ENCODE results near the gene CDK6.

The CDK6 gene

DNA sequence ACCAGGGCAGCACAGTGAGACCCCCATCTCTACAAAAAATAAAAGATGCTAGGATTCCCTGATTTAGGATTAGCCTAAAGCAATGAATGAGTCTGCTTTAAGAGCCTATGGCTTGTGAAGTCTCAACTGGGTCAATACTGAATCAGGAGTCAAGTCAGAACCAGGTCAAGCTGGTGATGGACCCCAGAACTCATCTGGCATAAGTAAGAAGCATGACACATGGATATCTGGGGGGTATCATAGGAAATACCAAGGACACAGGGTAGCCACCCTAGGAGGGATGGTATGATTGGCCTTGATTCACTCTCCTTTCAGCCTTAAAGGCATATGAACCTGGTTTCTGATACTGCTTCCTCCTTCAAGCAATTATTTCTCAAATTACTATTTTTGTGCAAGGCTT lies 167.8 kb downstream of the CDK6 start:
- DNase-seq, result no peak

DNA sequence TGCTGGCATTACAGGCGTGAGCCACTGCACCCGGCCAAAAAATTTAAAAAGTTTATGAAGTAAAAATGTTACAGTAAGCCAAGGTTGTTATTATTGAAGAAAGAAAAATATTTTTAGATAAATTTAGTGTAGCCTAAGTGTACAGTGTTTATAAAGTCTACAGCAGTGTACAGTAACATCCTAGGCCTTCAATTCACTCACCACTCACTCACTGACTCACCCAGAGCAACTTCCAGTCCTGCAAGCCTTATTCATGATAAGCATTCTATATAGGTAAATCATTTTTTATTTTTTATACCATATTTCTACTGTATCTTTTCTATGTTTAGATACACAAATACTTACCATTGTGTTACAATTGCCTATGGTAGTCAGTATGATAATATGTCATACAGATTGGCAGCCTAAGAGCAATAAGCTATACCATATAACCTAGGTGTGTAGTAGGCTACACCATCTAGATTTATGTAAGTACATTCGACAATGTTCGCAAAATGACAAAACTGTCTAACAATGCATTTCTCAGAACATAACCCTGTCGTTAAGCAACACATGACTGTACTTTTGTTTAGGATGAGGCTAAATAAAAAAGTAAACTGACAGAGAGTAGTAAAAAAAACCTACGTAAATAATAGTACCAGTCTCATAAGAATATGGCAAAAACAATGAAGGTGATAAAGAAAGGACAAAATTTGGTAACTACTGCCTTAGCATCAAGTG lies 168.4 kb downstream of the CDK6 start:
- DNase-seq, result no peak

DNA sequence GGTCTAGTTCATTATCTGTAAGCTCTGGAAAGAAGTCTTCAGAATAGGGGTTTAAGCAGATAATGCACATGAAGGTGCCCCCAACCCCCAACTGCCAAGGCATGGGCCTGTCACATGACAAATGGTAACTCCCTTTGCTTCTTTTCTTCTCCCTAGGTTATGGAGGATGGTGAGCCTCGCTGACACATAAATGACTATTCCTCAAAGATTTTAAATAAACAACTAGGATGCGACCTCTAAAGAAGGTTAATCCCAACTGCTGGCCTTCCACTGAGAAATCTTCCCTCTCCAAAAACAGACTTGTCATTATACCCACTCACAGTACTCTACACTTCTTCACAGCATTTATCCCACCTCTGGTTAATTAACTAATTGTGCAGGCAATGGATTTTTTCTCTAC lies 170.4 kb downstream of the CDK6 start:
- DNase-seq, result no peak

DNA sequence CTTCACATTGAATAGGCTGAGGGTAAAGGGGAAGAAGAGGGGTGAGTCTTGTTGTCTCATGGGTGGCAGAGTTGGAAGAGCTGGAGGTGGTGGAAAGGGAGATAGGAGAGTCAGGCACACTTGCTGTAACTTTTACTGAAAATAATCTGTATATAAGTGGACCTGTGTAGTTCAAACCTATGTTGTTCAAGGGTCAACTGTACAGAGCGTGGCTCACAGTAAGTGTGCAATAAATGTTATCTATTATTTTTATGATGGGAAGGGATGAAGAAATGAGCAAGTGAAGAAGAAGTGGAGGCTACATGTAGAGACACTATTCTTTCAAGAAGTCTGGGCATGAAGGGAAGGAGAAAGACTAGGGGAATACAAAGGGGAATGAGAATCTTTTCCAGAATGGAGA lies 174.7 kb downstream of the CDK6 start:
- no peak for DNase-seq

DNA sequence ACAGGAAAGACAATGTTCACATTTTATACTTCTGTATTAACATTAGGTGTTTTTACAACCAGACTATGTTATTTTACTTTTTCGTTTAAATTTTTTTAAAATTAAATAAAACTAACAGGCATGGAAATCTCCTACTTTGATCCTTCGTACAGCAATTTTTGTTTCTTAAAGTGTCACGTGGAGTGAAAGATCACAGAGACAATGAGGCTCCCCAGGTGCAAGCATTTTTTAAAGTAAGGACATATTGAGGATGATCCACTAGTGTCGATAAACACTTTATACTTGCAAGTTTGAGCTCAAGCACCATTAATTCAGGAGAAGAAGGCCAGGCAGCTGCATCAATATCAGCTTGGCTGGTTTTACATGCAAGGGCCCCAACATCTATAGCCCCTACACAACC lies 177.7 kb downstream of the CDK6 start:
- no peak for DNase-seq

DNA sequence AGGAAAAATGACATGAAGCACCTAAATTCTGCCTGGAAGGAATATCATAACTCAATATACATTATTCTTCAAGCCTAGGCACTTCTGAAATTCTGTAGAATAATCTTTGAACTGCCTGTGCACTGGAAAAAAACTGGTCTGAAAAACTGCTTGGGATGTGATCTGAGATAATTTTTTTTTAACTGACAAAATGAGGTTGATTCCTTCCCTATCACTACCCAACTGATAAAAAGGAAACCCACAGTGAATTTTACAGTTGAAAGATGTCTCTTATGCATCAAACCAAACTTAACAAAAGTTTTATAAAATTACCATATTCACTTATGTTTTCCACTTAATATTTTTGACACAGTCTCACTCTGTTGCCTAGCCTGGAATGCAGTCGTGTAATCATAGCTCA lies 179.0 kb downstream of the CDK6 start:
- no peak for DNase-seq

DNA sequence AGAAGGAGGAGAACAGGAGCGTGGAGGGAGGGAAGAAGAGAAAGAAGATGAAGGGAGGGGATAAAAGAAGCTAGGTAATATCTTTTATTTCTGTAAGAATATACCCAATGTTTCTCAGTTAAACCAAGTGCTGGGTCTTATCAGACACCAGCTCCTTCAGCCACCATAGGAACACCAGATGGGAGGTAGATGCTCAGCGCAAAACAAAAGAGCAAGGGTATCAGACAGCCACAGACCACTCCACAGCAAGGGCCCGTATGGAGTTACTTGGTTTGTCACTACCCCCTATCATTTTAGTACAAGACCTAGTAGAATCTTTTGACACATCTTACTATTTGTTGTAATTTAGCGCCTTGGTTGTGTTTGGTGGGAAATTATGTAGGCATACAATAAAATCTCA lies 180.3 kb downstream of the CDK6 start:
- DNase-seq, result no peak

DNA sequence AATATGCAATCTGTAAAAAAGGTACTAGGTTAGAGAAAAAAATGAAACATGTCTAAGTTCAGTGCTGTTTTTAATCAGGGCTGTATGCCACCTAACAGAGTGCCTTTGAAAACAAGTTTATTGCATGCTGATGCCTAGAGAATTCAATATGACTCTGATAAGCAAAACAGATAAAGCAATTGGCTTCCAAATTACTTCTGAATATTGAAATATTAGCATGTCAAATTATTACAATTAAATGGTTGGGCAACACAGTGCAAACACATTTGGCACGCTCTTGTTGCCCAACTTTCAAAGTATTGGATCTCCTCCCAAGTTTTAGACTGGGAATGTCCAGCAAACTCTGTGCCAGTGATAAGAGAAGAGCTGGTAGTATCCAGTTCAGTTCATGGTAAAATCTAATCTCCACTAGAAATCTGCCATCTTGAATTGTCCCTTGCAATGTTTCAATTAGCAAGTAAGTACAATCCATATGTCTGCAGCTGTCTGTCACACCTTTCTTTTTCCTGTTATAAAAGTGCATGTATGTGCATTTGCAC lies 181.0 kb downstream of the CDK6 start:
- no peak for DNase-seq

DNA sequence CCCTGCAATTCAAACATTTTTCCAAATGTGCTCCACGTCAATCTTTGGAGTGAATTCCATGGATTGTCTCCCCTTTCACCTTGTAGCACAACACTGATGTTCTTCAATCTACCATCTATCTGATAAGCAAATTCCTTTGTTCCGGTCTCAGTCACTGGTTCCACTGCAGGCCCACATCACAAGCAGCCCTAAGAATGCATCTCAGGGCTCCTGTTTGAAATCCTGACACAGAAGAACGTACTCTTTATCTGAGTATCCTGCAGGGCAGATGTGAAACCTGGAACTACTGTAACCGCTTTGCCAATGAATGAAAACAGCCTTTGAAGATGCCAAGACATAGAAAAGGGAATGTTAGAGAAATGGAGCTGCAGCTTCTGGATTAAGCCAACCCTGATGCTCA lies 183.2 kb downstream of the CDK6 start:
- DNase-seq, result no peak

DNA sequence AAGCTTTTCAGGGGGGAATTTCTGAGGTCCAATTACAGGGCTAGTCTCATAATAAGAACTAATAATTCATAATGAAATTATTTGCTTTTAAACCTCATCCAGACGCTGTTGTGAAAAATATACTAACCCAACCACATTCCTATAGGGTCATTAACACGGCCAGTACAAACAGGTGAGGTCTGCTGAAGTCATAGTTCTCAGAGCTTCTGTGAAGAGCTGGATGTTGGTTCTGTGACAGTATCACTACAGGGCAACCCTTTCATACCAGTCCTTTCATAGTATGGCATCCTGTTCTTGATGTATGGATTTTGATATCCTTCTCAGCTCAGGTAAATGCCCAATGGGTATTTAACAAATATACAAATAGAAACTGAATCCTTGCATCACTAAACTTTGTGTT lies 183.8 kb downstream of the CDK6 start:
- no peak for DNase-seq

DNA sequence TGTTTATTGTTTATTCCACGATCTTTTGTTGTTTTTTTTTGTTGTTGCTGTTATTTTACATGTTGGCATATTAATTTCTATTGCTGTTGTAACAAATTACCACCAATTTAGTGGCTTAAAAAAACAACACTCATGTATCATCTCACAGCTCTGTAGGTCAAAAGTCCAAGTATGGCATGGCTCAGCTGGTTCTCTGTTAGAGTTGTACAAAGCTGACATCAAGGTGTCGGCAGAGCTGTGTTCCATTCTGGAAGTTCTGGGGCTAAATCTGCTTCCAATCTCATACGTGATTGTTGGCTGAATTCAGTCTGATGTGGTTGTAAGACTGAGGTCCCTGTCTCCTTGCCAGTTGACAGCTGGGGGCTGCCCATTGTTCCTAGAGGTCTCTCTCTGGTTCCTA lies 186.0 kb downstream of the CDK6 start:
- DNase-seq, result no peak

DNA sequence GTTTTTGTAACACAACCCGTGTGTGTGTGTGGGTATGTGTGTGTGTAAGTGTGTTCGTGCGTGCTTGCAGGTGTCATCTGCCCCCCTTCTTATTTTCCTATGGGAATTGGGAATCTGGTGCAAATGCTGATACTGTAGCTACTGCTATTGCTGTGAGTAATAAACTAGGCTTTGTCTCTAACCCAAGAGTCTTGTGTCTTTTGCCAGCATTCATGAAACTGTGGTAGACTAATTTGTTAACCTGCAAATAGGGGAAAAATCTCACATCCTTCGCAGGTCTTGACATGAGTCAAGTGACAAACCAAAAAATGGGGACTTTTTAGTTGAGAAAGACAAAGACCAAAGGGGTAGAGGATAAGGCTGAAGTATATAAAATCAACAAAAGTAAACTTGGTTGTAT lies 188.3 kb downstream of the CDK6 start:
- no peak for DNase-seq

DNA sequence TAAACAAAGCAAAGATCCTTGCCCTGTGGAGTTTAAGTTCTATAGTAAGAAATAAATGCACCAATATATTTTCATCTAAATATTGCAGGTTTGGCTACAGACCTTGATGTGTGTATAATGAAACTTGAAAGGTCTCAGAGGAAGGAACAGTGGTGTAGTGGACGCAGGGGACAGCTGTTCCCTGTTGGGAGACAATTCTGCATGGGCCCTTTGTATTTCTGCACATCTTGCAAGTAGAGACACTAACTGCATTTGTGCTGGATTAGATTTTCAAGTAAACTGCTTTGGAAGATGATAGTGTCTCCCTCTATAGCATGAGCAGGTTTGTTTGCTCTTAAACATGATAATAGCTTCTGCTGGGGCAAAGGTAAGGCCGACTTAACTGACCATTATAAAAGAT lies 188.7 kb downstream of the CDK6 start:
- no peak for DNase-seq

DNA sequence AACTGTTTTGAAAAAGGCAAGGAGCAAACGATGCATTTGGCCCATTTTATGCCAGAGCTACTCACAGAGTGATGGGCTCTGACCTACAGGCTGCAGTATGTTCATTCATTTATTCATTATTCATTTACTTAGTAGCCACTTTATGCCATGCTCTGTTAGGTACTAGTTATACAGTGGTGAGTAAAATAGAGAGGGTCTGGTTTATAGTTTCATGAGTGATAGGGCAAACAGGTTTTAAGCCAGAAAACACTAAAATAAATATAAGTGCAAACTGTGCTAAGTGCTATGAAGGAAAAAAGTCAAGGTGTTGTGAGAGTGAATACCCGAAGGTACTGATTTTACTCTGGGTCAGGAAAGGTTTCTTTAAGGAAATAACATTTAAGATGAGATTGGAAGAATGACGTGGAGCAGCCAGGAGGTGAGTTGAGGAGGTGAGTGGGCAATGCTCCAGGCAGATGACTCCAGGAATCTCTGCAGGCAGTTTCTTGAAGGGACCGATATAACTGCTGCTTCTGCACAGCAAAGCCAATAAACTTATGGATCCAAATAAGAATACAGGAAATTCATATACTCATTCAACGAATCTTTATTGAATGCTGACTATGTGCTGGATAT lies 189.3 kb downstream of the CDK6 start:
- DNase-seq, result no peak

DNA sequence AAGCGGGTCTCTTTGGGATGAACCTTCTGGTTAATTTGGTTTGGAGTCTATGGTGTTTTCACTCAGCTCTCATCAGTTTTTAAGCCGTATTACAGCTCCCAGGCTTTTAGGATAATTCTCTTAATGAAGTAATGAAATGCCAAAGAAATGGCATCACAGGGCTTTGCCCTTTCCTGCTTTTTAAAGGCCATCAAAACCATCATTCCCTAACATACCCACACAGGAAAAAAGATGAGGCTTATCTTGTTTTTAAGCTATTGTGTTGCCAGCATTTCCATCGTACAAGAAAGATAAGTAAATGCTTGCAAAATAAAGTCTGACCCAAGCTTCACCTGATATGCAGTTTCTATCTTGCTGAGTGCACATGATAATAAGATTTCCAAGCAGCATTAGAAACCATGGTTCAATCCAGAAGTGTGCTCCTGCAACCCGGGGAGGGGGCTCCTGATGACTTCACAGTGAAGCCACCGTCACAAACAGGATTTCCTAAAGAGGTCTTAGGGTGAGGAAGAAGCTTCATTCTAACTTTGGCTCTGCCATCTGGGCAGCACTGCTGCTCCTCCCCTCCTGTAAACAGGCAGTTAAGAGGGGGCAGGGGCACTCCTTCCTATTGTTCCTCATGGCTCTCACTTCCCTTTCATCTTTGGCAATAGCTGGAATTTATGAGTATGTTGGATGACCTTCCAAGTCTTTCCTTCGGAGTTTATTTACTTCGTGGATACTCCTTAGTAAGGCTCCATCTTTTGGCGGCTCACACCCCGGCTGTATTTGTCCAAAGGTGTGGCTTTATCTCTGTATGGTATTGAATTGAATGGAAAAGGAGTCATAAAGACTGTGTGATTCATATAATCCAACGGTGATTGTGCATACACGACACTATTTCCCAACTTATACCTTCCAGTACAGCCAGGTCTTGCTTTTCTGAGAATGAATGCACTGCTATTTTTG lies 191.0 kb downstream of the CDK6 start:
- no peak for DNase-seq

DNA sequence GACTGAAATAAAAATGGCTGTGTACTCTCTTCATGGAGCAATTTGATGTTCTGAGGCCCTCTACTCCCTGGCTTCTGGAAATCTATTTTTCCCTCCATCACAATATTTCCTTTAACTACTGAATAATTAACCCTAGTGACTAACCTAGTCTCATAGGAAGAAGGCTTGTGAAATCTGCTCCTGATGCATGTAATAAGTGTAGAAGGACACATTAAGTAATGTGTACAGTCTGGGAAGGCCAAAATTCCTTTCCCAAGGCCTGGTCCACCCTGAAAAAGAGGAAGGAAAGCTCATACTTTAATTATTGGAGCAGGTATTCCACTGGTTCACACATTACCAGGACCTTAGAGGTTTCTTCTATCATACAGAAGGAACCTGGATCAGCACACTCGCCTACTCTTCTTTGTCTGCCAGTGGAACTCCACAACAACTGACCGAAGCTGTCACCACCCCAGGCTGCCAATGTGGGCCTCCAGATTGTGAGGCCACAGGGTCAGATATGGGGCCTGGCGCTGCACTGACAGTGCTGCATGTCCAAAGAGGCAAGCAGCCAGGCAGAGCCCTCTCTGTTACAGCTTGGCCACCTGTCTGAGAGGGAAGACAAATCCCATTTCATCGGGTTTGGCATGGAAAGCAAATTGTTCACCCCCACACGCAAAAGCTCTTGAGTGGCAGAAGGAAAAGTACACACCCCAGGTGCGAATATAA lies 191.8 kb downstream of the CDK6 start:
- DNase-seq, result no peak

DNA sequence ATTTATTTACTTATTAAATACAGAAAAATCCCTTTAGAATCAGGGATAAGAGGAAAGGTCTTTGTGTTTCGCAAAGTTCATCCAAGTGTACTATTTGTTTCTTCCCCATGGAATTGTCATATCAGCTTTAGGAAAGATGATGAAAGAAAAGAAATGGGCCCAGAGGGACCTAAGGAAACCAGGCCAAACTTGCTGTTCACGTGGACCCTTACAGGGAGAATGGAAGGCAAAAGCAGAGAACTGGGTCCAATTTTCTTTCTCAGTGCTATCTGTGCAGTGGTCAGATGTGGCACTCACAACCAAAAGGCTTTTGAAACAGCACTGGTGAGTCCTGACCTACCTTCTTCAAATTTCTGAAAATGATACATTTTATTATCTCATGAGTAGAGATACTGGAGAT lies 192.6 kb downstream of the CDK6 start:
- DNase-seq, result no peak

DNA sequence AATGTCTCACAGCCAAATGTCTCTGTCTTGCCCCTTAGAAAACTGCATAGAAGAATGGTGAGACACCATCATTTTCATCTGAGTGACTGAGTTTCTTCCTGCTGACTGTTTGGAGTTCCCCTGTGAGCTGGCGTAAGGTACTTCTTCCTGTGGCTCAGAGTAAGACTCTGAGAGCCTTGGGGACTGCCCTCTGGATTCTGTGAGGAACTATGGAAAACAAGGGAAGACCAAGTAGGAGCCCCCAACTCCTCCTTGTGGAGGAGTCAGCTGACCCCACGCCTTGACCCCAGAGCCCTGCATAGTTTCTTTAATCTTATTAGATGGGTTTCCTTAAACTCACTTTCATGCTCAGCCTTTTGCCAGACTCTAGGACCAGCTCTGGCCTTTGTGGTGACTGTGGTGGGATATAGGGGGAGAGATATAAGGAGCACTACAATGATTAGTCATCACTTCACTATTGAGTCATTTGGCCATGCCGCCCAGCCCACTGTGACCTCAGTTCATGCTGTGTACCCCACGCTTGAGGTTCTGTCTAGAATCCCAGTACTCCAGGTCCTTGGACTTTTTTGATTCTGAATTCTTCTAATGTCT lies 194.4 kb downstream of the CDK6 start:
- peak; percentile 19 for DNase-seq

DNA sequence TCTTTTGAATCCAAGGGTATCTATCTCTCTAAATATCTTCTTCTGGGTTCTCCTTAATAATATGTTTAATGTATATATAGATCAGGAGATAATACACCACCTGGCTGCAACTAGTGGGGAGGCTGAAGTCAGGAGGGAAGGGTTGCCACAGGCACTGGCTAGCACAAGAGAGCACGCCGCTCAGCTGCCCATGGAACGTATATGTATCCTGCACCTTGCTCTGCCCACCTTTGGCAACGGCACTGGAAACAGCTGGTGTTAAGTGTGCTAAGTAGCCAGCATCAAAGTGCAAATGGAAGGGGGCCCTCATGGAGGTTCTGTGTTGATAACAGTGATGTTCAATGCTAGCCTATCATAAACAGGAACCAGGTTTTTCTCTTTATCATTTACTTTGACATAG lies 196.4 kb downstream of the CDK6 start:
- no peak for DNase-seq

DNA sequence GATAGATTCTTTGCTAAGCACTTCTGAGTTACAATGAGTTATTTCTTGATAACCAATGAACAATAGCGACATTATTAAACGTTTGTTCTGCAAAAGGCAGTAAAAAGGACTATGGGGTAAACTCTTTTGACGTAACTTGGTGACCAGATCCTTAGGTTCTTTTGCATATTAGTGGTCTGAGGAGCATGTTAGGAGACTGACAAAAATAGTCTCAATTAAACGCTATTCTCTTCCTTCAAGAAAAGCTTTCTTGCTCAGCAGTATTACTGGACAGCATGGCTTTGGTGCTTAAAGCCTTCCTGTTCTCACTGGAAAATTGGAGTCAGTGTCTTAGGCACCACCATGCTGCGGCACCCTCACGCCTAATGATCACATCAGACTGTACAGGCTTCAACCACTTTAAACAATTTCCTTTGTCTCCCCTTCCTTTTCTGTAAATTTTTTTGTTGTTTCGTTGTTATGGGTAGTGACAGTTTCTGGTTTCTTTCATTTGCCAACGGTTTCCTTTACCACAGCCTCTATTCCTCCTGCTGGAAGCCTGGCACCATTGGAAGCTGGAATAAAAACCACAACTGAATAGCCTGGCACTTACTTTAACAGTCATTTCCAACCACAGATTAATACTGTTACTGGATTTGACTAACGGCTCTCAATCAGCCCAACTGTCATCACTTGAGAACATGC lies 197.0 kb downstream of the CDK6 start:
- peak; percentile 10 for DNase-seq

DNA sequence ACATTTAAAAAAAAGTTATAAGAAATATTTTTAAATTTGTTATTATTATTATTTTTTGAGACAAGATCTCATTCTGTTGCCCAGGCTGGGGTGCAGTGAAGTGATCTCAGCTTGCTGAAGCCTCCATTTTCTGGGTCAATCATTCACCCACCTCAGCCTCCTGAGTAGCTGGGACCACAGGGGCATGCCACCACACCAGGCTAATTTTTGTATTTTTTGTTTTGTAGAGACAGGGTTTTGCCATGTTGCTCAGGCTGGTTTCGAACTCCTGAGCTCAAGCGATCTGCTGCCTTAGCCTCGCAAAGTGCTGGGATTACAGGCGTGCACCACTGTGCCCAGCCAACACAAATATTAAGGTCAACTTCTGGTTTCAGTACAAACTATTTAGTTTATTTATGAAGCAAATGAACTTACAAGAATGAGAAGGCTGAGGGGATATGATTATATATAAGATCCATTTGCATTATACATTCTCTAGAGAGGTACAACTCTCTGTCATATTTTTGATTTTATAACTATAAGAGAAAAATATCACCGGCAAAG lies 200.3 kb downstream of the CDK6 start:
- DNase-seq, result no peak

DNA sequence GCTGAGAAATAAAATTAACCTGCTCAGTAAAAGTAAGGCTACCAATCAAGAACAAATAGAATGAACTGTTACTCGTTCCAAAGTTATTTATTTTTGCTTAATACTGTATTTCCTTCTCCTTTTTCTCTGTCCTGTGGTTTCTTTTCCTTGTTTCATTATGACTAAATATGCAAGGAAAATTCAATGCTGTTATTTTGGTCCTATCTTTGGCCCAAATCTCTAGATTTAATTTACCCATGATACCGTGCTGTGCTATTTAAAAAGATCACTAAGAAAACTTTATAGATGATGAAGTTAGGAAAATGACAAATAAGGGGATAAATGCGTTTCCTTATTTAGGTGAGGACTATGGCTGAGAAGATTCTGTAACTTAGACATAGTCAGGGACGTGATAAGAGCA lies 200.8 kb downstream of the CDK6 start:
- no peak for DNase-seq

All from activated CD4-positive, alpha-beta T cell treated with anti-CD3 and anti-CD28 coated beads, Interleukin-2, amount 50 U/mL, for 1 hour (primary cell).